Measurements from ENCODE around the gene ANO1. TPM values are rescaled to one million over a fixed set of nuclear protein-coding genes. Genes with fewer than 3 reads are reported as not detected.
"Not testable (repeated sequence)": the region's sequence is repeated elsewhere in the genome, so short reads cannot be mapped to it uniquely, and the experiment has no call there.

The ANO1 gene
- total RNA-seq: under 1 TPM in 6 of 8 experiments, not detected in 2; 0.20 to 0.71 (median 0.29) TPM

DNA sequence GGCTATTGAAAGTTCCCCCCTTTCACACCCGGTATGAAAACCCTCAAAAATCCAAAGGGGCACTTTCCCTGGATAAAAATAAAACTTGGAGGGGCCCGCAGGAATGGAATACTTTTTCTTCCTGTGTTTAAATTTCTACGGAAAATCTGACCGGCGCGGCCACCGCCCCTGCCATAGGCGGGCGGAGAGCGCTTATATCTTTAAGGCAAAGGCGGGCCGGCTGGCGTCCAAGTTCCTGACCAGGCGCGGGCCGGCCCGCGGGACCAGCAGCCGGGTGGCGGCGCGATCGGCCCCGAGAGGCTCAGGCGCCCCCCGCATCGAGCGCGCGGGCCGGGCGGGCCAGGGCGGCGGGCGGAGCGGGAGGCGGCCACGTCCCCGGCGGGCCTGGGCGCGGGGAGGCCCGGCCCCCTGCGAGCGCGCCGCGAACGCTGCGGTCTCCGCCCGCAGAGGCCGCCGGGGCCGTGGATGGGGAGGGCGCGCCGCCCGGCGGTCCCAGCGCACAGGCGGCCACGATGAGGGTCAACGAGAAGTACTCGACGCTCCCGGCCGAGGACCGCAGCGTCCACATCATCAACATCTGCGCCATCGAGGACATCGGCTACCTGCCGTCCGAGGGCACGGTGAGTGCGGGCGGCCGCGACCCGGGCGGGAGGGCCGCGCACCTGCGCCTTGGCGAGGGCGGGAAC lies at the start of gene ANO1:
Gene ANO1 (plus strand): TSS at position 223 of the 686 bp plus-strand sequence. CDS start 290 bp downstream, at position 513.
- in situ Hi-C loops (cut with MboI; ENCODE audit: low pct_unique_long_range_greater_than_20kb in 2 of 9, low sequenced_read_pairs in 9 of 9, unreplicated experiment in 9 of 9): no loop called here
- peak within 1 kb of the TSS; percentile 15 to 37 (median 23) for H3K4me3 ChIP-seq
- no peak within 1 kb of the TSS for H3K27ac ChIP-seq
- peak; percentile 55 to 85 (median 78) for ATAC-seq (replicated peaks in 6 of 8)
- peaks cover 0 to 4% of the 10 kb centered on the region in 2 donors for H3K4me1 ChIP-seq (replicated peaks in 1 of 2)
- 0 to 4% (median 0%) methylated on average over 1 to 9 of the region's 87 CpGs; no CpG with 5 or more reads in 5 of the 10 experiments for WGBS, 10 experiments

GRCh38 chr11:70029115-70029860 lies 48.8 kb upstream of the ANO1 start:
- ATAC-seq (replicated peaks in 6 of 8): peak in 4 of 8 experiments; percentile 15 to 59 (median 40)
- 0 to 100% (median 63%) methylated on average over 1 to 7 of the region's 14 CpGs; no CpG with 5 or more reads in 4 of the 10 experiments for WGBS, 10 experiments

DNA sequence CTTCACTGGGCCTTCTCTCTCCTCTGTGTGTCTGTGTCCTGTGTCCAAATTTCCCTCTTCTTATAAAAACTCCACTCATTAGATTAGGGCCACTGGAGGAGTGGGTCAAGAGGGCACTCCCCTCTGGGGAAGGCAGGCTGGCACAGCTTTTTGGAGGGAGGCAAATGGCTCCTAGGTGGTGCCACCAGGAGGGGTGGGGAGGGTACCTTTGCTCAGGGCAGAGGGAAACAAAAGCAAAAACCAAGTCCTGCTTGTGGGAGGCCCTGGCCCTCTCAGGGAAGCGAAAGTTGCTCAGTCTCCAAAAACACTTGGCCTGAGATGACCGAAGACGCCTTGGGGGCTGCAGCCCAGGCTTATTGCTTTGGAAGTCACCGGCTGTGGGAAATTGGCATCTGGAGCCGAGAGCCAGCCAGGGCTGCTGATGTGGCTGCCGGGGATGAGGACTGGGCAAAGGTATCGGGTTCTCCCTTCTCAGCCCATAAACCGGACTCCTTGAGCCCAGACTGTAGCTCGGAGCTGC lies 48.2 kb upstream of the ANO1 start:
- no peak overlapping the region for H3K4me3 ChIP-seq
- 20 to 90% (median 69%) methylated on average over 1 to 9 of the region's 9 CpGs; no CpG with 5 or more reads in 5 of the 10 experiments for WGBS, 10 experiments
- H3K27ac ChIP-seq: no peak overlapping the region
- in situ Hi-C loops (cut with MboI; ENCODE audit: low pct_unique_long_range_greater_than_20kb in 2 of 9, low sequenced_read_pairs in 9 of 9, unreplicated experiment in 9 of 9): no loop called here
- no peak for ATAC-seq (replicated peaks in 6 of 8)
- peaks cover 0 to 19% of the 10 kb centered on the region in 2 donors for H3K4me1 ChIP-seq (replicated peaks in 1 of 2)

More at GRCh38 chr11:70029115-70029860, 48.8 kb upstream of the ANO1 start:
- in situ Hi-C loops (cut with MboI; ENCODE audit: low pct_unique_long_range_greater_than_20kb in 2 of 9, low sequenced_read_pairs in 9 of 9, unreplicated experiment in 9 of 9): no loop called here
- Histone ChIP-seq H3K4me1 (replicated peaks in 1 of 2) (peaks cover 0 to 14% of the 10 kb centered on the region in 2 donors), H3K4me3 (no peak overlapping the region), H3K27ac (no peak overlapping the region)

DNA sequence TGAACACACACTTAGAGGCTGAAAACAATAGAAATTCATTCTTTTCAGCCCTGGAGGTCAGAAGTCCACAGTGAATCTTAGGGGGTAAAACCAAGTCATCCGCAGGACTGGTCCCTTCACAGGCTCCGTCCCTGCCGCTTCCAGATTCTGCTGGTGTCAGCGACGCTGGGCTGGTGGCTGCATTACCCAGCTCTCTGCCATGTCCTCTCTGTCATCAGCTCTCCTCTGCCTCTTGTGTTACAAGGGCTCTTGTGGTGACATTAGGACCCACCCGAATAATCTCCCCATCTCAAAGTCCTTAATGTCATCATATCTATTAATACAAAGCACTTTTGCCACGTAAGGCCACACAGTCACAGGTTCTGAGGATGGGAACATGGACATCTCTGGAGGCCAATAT lies 47.7 kb upstream of the ANO1 start:
- 40 to 77% (median 68%) methylated on average over 2 to 7 of the region's 7 CpGs; no CpG with 5 or more reads in 6 of the 10 experiments for WGBS, 10 experiments

DNA sequence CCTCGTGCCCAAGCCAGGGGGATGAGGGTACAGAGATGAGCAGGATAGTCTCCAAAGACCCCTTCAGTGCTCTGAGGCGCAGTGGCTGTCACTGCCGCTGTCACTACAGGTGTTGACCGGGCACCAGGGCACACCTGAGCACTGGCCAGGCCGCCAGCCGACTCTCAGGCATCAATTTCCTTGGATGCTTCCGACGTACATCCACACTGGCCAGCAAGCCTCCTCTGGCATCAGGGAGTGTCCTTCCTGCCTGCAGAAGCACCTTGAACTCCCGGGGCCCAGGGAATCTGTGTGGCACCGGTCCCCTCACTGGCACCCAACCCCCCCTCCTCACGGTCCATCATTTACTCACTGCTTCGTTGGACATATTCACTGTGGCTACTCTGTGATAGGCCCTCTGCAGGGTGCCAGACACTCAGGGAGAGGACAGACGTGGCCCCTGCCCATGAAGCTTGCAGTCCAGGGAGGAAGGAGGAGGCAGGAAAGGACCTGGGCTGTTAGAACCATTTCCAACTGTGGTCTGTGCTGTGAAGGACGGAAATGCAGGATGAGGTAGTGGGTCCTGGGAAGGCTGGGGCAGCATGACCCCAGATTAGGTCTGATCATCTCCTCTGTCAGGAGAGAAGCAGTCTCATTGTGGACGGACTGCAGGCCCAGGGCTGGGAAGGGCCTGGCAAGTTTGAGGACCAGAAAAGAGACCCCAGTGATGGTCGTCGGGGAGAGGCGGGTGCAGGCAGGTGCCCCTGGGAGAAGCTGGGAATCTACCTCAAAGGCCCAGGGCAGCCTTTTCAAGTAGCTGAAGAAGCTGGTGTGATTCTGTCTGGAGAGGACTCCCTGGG lies 46.3 kb upstream of the ANO1 start:
- no peak for ATAC-seq (replicated peaks in 6 of 8)
- in situ Hi-C loops (cut with MboI; ENCODE audit: low pct_unique_long_range_greater_than_20kb in 2 of 9, low sequenced_read_pairs in 9 of 9, unreplicated experiment in 9 of 9): no loop called here
- WGBS, 10 experiments: 28 to 100% (median 69%) methylated on average over 1 to 9 of the region's 18 CpGs; no CpG with 5 or more reads in 3 of the 10 experiments
- H3K4me3 ChIP-seq: no peak overlapping the region
- H3K27ac ChIP-seq: no peak overlapping the region
- H3K4me1 ChIP-seq (replicated peaks in 1 of 2): peaks cover 0 to 19% of the 10 kb centered on the region in 2 donors

More for the DNA sequence above, 47.7 kb upstream of the ANO1 start:
- H3K4me3 ChIP-seq: no peak overlapping the region
- in situ Hi-C loops (cut with MboI; ENCODE audit: low pct_unique_long_range_greater_than_20kb in 2 of 9, low sequenced_read_pairs in 9 of 9, unreplicated experiment in 9 of 9): no loop called here
- H3K27ac ChIP-seq: no peak overlapping the region
- peaks cover 0 to 19% of the 10 kb centered on the region in 2 donors for H3K4me1 ChIP-seq (replicated peaks in 1 of 2)
- ATAC-seq (replicated peaks in 6 of 8): no peak

DNA sequence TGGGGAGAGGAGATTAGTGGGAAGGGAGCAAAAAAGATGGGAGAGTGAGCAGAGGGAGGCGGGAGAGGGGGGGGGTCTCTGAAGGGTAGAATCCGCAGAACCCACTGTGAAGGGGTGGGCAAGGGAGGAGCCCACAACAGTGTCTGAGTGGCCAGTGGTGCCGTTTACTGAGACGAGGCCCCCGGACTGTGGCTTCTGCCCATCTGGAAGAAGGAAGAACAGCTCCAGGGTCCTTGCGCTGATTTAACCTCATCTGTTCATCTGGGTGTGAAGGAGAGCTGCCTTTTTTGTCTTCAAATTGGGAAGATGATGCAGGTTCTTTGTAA lies 45.7 kb upstream of the ANO1 start:
- Histone ChIP-seq H3K27ac (no peak overlapping the region), H3K4me3 (no peak overlapping the region), H3K4me1 (replicated peaks in 1 of 2) (peaks cover 0 to 19% of the 10 kb centered on the region in 2 donors)
- ATAC-seq (replicated peaks in 6 of 8): no peak
- in situ Hi-C loops (cut with MboI; ENCODE audit: low pct_unique_long_range_greater_than_20kb in 2 of 9, low sequenced_read_pairs in 9 of 9, unreplicated experiment in 9 of 9): no loop called here
- WGBS, 10 experiments: 80 to 100% methylated on average over 1 to 2 of the region's 6 CpGs; no CpG with 5 or more reads in 8 of the 10 experiments

DNA sequence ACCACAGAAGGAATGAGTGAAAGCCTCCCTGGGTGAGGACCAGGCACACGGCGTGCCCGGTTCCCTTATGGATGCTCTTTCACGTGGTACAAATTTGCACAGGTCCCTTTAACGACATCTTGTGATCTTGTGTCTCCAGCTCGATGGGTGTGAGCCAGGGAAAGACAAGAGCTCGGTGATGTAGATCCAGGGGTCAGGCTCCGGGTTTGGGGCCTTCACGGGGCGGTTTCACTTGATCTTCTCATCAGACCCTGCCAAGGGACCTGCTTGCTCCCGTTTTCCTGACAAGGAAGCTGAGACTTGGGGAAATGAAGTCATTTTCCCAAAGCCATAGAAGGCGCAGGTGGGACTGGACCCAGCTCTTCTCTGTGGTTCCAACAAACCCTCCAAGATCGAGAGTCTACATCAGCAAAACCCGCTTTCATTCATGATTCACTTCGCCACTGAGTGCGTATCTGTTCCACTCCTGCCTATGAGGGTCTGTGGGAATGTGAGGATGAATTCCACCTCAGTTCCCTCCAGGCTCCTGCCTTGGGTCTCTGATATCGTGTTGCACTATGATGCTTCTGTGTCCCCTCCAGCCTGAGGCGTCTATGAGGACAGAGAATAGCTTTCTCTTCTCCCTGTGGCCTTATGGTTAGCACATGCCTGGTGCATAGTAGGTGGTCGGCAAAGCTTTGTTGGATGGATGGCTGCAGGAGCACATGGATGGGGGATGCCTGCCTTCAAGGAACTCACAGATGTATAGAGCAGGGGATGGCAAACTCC lies 45.0 kb upstream of the ANO1 start:
- H3K4me1 ChIP-seq (replicated peaks in 1 of 2): peaks cover 0 to 19% of the 10 kb centered on the region in 2 donors
- WGBS, 10 experiments: 33 to 100% (median 80%) methylated on average over 1 to 12 of the region's 19 CpGs; no CpG with 5 or more reads in 1 of the 10 experiments
- H3K27ac ChIP-seq: no peak overlapping the region
- no peak for ATAC-seq (replicated peaks in 6 of 8)
- in situ Hi-C loops (cut with MboI; ENCODE audit: low pct_unique_long_range_greater_than_20kb in 2 of 9, low sequenced_read_pairs in 9 of 9, unreplicated experiment in 9 of 9): no loop called here
- no peak overlapping the region for H3K4me3 ChIP-seq

- in situ Hi-C loops (cut with MboI; ENCODE audit: low pct_unique_long_range_greater_than_20kb in 2 of 9, low sequenced_read_pairs in 9 of 9, unreplicated experiment in 9 of 9): no loop called here
- ATAC-seq (replicated peaks in 6 of 8): no peak
- Histone ChIP-seq H3K4me1 (replicated peaks in 1 of 2) (peaks cover 0 to 19% of the 10 kb centered on the region in 2 donors), H3K27ac (no peak overlapping the region), H3K4me3 (no peak overlapping the region)
- WGBS, 10 experiments: 20 to 100% (median 83%) methylated on average over 1 to 4 of the region's 4 CpGs; no CpG with 5 or more reads in 3 of the 10 experiments
Observed at GRCh38 chr11:70033711-70034070, 44.4 kb upstream of the ANO1 start.

DNA sequence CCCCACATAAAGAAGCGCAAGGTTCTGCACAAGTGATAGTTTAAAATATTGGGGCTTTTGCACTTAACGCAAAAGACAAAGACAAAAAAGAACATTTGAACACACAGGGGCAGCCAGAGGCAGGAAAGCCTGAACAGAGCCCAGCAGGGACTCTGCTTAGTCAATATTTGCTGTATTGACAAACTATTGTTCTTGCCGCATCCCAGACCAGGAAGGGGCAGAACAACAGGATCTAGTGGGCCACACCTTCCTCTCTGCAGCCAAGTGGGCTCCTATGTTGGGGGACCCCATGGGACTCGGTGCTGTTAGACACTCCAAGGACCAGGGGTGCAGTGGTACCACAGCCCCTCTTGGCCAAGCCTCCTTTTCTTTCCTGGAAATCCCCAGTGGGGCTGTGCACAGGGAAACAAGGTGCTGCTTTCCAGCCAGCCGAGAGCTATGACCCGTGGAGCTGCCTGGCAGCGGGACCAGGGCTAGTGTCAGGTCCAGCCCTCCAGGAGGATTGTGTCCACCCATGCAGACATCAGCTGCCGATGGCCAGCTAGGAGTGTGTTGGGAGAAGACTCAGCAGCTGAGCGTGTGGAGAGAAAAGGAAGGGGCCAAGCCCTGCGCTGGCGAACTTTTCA lies 43.3 kb upstream of the ANO1 start:
- H3K4me3 ChIP-seq: no peak overlapping the region
- in situ Hi-C loops (cut with MboI; ENCODE audit: low pct_unique_long_range_greater_than_20kb in 2 of 9, low sequenced_read_pairs in 9 of 9, unreplicated experiment in 9 of 9): no loop called here
- no peak overlapping the region for H3K27ac ChIP-seq
- WGBS, 10 experiments: 20 to 100% (median 61%) methylated on average over 1 to 9 of the region's 11 CpGs; no CpG with 5 or more reads in 1 of the 10 experiments
- ATAC-seq (replicated peaks in 6 of 8): peak in 1 of 8 experiments; percentile 24
- peaks cover 0 to 11% of the 10 kb centered on the region in 2 donors for H3K4me1 ChIP-seq (replicated peaks in 1 of 2)

DNA sequence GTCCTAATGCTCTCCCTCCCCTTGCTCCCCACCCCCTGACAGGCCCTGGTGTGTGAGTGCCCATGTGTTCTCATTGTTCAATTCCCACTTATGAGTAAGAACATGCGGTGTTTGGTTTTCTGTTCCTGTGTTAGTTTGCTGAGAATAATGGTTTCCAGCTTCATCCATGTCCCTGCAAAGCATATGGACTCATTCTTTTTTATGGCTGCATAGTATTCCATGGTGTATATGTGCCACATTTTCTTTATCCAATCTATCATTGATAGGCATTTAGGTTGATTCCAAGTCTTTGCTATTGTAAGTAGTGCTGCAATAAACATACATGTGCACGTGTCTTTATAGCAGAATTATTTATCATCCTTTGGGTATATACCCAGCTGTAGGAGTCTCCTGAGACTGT lies 42.5 kb upstream of the ANO1 start:
- WGBS, 10 experiments: 0 to 100% (median 74%) methylated on average over 1 to 2 of the region's 2 CpGs; no CpG with 5 or more reads in 4 of the 10 experiments
- H3K4me3 ChIP-seq; H3K4me1 ChIP-seq (replicated peaks in 1 of 2); in situ Hi-C loops (cut with MboI; ENCODE audit: low pct_unique_long_range_greater_than_20kb in 2 of 9, low sequenced_read_pairs in 9 of 9, unreplicated experiment in 9 of 9); ATAC-seq (replicated peaks in 6 of 8); H3K27ac ChIP-seq: not testable (repeated sequence)

DNA sequence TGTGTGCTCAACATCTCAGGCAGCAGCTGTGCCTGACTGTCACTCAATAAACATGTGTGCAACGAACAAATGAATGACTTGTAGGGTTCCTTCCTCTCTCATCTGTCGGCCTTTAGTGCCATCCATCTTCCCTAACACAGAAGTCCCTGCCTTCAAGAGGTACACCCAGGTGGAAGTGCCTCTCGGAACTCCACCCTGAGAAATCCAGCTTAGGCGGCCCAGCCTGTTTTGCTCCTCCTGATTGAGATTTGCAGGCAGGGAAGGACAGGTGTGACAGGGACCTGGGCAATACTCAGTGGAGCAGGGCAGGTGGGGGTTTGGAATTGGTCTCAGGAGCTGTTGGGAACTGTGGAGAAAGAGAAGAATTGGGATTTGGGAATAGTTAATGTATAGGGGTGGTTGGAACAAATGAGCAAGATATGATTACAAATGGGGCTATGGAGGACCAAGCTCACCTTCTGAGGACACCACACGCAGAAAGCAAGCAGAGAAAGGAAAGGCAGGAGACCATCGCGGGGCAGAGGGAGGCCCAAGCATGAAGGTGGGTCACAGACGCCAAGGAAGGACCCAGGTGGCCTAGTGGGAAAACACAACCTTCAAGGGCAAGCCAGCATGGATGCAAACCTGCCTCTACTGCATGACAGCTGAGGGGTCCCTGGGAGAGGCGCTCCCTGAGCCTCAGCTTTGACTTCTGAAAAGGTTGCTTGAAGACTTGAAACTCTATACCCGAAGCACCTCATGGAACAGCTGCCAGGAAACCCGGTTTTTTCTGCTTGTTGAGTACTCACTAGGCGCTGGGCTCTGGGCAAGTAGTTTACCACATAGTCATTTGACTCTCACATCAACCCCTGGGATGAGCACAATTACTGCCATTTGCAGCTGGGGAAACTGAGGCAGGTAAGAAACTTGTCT lies 40.9 kb upstream of the ANO1 start:
- Histone ChIP-seq H3K27ac (no peak overlapping the region), H3K4me3 (no peak overlapping the region), H3K4me1 (replicated peaks in 1 of 2) (peaks cover 0 to 5% of the 10 kb centered on the region in 2 donors)
- no peak for ATAC-seq (replicated peaks in 6 of 8)
- 20 to 100% (median 77%) methylated on average over 1 to 11 of the region's 12 CpGs; no CpG with 5 or more reads in 2 of the 10 experiments for WGBS, 10 experiments
- in situ Hi-C loops (cut with MboI; ENCODE audit: low pct_unique_long_range_greater_than_20kb in 2 of 9, low sequenced_read_pairs in 9 of 9, unreplicated experiment in 9 of 9): no loop called here
